ENCODE measurements around the gene SLMAP.

GRCh38 chr3:57717205-57717868 is 38.8 kb upstream of the SLMAP start:
- no peak for TF ChIP-seq POLR2A (IDR thresholded peaks at IDR 0.05)
- no peak for TF ChIP-seq CTCF (IDR thresholded peaks at IDR 0.05)

Measured in lower leg skin (tissue), 3 donors.